Peyer's patch (tissue), 4 donors: Measurements from ENCODE around the gene FGFR2. TPM values are rescaled to one million over a fixed set of nuclear protein-coding genes. Genes with fewer than 3 reads are reported as not detected.
A peak's percentile ranks its signal among the peaks of the same experiment; 100 is the strongest.

Experiments
- DNase-seq, 3 donors: peaks; one replicate each; pipeline ENCODE4 v3.0.0-alpha.2; 2017 to 2019
- H3K27ac ChIP-seq, 4 donors: fragments of 200-600 bp; sonication (generic); one replicate each; pipeline ENCODE4 v1.5.1; 2016 to 2019
- H3K27me3 ChIP-seq, 2 donors: fragments of 200-600 bp; sonication (generic); one replicate each; pipeline ENCODE4 v1.5.1; 2019
- H3K36me3 ChIP-seq, 3 donors: fragments of 200-600 bp; sonication (generic); one replicate each; pipeline ENCODE4 v1.5.1; 2016 to 2019
- H3K4me1 ChIP-seq, 4 donors: fragments of 200-600 bp; sonication (generic); one replicate each; pipeline ENCODE4 v1.5.1; 2016 to 2019
- H3K4me3 ChIP-seq, 4 donors: fragments of 200-600 bp; sonication (generic); 1 replicate in 3 of 4; 2 replicates in 1 of 4; pipeline ENCODE4 v1.5.1; 2016 to 2019; ENCODE audit warnings: mild to moderate bottlenecking in 1 of 4
- H3K9me3 ChIP-seq, 4 donors: fragments of 200-600 bp; sonication (generic); one replicate each; pipeline ENCODE4 v1.5.1; 2016 to 2019; ENCODE audit warnings: mild to moderate bottlenecking in 1 of 4
- CTCF ChIP-seq, 6 experiments: fragments of 450-650 bp in 4 of 6; fragments of 200-600 bp in 2 of 6; sonication (generic) in 1 of 6; IDR thresholded peaks; one replicate each; pipeline ENCODE4 v1.5.1; 2017 to 2019; ENCODE audit warnings: antibody characterized with exemption in 6 of 6, mild to moderate bottlenecking in 3 of 6, moderate library complexity in 1 of 6
- POLR2A ChIP-seq, 2 donors: fragments of 450-650 bp; IDR thresholded peaks; one replicate each; pipeline ENCODE4 v1.5.1; 2017; ENCODE audit warnings: antibody characterized with exemption in 2 of 2, mild to moderate bottlenecking in 2 of 2, moderate library complexity in 2 of 2
- total RNA-seq, 4 donors: library from RNA; depleted of rRNA; stranded (reverse); fragments of >200 nt; gene quantifications; one replicate each; pipeline ENCODE4 v1.1.0, GENCODE V29; 2016

The FGFR2 gene
- total RNA-seq, 4 donors from 2014 or later: 12.9 to 22.9 (median 19.9) TPM

- no peak overlapping the region for H3K4me3 ChIP-seq
- no peak overlapping the region for H3K27ac ChIP-seq
- TF ChIP-seq CTCF (IDR thresholded peaks at IDR 0.05) (no peak), POLR2A (IDR thresholded peaks at IDR 0.05) (no peak)
- no peak for DNase-seq
- no peaks in the 10 kb centered on the region for H3K9me3 ChIP-seq
- no peaks in the 10 kb centered on the region for H3K4me1 ChIP-seq
- no peaks in the 10 kb centered on the region for H3K27me3 ChIP-seq
- no peaks in the 10 kb centered on the region for H3K36me3 ChIP-seq
These were observed 157.8 kb downstream of the FGFR2 start for GRCh38 chr10:121440461-121440860.

- Histone ChIP-seq H3K9me3 (no peaks in the 10 kb centered on the region), H3K27ac (no peak overlapping the region), H3K4me3 (no peak overlapping the region), H3K36me3 (no peaks in the 10 kb centered on the region), H3K27me3 (no peaks in the 10 kb centered on the region), H3K4me1 (no peaks in the 10 kb centered on the region)
- no peak for DNase-seq
- TF ChIP-seq POLR2A (IDR thresholded peaks at IDR 0.05) (no peak), CTCF (IDR thresholded peaks at IDR 0.05) (no peak)
These were observed 159.9 kb downstream of the FGFR2 start for GRCh38 chr10:121438333-121438732.

GRCh38 chr10:121437596-121437995, 160.6 kb downstream of the FGFR2 start:
- H3K27me3 ChIP-seq: no peaks in the 10 kb centered on the region
- H3K27ac ChIP-seq: peak overlapping the region in 1 of 4 donors; percentile 2
- no peak for DNase-seq
- H3K4me3 ChIP-seq: no peak overlapping the region
- no peaks in the 10 kb centered on the region for H3K4me1 ChIP-seq
- TF ChIP-seq POLR2A (IDR thresholded peaks at IDR 0.05): no peak
- TF ChIP-seq CTCF (IDR thresholded peaks at IDR 0.05): no peak
- no peaks in the 10 kb centered on the region for H3K9me3 ChIP-seq
- no peaks in the 10 kb centered on the region for H3K36me3 ChIP-seq

- Histone ChIP-seq H3K4me1 (no peaks in the 10 kb centered on the region), H3K9me3 (no peaks in the 10 kb centered on the region), H3K4me3 (no peak overlapping the region), H3K27ac (peak overlapping the region in 1 of 4 donors; percentile 2), H3K36me3 (no peaks in the 10 kb centered on the region), H3K27me3 (no peaks in the 10 kb centered on the region)
- no peak for TF ChIP-seq CTCF (IDR thresholded peaks at IDR 0.05)
- no peak for TF ChIP-seq POLR2A (IDR thresholded peaks at IDR 0.05)
- no peak for DNase-seq
These were observed 161.5 kb downstream of the FGFR2 start for GRCh38 chr10:121436630-121437341.

GRCh38 chr10:121436281-121436629, 162.0 kb downstream of the FGFR2 start:
- Histone ChIP-seq H3K27ac (no peak overlapping the region), H3K4me3 (no peak overlapping the region), H3K27me3 (no peaks in the 10 kb centered on the region), H3K9me3 (no peaks in the 10 kb centered on the region), H3K36me3 (no peaks in the 10 kb centered on the region), H3K4me1 (no peaks in the 10 kb centered on the region)
- no peak for DNase-seq
- TF ChIP-seq CTCF (IDR thresholded peaks at IDR 0.05): no peak
- TF ChIP-seq POLR2A (IDR thresholded peaks at IDR 0.05): no peak
